ENCODE results near the gene TOX2.

The TOX2 gene

DNA sequence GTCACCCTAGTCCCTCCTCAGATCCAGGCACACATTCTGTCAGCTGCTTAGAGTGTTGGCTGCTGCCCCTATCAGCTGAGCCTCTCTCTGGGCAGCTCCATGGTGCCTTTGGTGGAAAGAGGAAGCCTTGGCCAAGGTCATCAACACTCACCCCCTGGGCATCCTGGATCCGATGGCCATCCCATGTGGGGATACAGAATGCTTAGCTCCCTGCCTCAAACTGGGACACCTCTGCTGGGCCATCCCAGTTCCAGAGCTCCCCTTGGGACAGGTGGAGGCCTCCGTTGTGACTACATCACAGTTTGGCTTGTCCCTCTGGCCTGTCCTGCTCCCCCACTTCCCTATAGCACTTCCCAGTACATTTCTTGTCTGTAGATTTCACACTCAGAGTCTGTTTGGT, 45.6 kb downstream of the TOX2 start:
- no peak for DNase-seq

DNA sequence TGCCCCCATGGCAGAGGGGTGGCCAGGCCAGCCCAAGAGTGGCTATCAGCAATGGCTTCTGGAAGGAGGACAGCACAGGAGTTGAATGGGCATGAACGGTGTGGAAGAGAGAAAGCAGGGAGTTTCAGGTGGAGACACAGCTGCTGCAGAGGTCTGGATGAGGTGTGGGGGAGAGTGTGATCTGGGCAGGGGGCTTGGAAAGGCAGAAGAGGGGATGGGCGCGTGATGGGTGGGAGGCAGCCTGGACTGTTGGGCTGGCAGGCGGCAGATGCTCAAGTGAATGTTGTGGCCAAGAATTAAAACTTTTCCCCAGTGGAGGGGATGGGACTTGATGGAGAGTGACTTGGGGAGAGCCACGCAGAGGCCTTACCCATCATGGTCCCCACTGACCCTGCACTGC, 46.5 kb downstream of the TOX2 start:
- DNase-seq, result no peak

DNA sequence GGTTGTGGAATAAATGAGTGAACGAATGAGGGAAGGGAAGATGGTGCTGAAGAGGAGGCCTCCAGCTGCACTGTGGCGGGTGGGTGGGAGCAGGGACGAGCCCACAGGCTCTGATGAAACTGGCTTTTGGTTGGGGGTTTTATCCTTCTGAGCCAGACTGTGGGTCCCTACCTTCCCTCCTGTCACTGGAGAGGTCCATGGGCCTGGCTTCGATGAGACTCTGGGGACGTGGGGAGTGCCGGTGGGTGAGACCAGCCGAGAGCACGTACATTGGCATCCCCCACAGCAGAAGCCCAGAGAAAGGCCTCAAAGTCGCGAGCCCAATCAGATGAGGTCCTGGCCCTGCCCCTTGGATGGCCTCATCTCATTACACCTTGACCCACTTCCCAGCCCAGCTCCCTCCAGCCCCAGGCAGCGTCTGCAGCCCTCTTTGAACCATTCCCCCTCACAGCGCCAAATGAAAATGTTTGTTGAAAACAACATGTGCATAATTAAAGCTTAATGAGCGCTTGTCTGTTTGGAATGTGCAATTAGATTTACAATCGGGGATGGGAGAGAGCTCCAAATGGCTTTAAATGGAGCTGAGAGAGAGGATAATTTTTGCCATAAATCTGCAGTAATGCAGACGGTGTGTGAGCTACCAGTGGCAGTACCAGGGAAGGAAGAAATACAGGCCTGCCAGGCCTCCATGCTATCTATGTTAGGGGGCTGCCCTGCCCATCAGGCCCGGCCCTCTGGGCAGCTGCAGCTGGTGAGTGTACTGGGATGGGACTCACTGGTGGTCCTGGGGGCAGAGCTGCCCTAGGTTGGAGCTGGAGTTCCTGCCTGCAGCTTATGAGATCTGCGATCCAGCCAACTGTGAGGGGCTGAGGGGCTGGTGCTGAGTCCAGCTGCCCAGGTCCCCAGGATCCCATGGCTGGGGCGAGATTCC, 47.2 kb downstream of the TOX2 start:
- no peak for DNase-seq

DNA sequence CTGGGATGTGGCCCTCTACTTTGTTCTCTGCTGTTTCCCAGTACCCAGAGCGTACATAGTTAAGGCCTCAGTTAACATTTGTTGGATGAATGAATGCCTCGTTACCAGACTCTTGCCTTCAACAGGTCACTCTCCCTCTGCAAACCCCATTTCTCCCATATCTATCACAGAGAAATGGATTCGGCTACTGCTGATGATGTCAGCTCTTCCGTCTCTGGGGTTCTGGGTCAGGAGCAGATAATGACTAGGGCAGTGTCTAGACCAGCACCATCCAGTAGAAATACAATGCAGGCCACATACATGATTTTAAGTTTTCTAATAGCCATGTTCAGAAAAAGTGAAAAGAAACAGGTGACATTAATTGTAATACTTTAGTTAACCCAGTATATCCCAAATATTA, 47.9 kb downstream of the TOX2 start:
- DNase-seq, result no peak

DNA sequence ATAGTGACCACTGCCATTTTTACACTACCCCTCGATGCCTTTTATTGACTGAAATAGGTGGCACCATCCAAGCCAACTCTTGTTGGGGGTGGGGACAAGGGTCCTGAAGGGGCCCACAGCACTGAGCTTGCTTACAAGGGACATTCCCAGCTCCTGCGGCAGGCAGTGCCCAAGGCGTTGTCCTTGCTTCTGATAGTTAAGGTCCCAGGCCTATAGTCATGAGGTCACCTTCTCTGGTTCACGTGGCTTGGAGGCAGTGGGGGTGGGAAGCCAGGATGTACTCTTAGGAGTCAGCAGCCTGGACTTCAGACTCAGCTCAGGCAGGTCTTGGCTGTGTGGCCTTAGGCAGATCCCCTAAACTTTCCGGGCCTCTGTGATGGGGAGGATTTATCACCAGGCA, 48.6 kb downstream of the TOX2 start:
- DNase-seq, result no peak

DNA sequence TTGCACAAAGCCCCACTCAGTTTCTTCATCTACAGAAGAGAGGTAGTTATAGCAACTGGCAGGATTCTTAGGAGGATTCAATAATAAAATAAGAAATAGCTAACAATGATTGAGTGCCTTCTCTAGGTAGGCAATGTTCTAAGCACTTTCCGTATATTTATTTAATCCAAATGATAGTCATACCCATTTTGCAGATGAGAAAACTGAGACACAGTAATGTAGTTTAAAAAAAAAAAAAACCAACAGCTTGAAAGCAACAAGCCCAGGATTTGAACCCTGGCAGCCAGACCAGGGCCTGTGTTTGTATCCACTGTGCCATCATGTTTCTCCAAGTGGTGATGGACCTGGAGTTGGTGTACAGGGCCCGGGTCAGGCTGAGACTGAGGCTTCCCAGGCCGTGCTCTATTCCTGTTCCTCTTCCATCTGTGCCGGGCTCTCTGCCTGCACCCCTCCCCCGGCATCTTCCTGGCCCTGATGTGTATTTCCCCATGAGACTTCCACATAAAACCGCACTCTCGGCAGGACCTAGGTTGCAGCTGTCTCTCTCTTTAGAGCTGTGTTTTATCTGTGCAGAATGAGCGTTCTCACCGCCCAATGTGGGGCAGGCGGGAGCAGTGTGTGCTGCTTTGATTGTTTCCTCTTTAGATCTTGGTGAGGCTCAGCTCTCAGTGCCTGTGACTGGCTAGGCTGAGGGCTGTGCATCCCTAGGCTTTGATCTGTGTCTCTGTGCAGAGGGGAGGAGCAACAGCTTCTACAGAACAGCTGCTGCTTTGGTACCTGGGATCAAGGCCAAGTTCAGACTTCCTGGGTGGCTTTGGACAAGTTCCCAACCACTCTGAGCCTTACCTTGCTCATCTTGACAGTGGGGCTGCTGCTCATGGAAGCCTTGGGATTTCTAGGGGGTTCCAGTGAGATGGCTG, 49.5 kb downstream of the TOX2 start:
- DNase-seq, result peak; percentile 29

DNA sequence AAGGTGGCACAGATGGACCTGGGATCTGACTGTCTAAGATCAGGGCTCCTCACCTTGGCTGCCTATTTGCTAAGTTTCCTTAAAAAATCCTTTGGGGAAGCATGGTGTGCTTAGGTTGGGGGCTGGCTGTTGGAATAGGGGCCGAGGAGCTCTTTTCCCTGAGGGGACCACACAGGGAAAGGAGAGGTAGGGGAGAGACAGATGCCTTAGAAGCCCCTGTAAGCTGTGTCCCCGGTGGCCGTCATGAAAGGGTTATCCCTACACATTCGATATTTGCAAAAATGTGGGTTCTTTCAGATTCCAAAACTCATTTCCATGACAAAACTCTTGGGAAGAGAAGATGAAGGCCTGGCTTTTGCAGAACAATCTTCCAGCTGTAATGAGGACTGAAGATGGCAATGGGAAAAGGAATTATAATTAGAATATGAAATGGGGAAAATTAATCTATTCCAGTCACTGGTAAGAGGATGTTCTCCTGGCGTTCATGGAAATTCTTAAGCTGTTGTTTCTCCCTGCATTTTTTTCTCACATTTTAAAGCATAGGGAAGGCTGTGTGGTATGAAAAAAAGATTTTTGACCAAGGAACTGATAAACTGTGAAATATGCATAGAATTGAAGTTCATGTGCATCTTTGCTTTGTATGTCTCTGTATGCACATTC, 53.8 kb downstream of the TOX2 start:
- DNase-seq, result no peak

DNA sequence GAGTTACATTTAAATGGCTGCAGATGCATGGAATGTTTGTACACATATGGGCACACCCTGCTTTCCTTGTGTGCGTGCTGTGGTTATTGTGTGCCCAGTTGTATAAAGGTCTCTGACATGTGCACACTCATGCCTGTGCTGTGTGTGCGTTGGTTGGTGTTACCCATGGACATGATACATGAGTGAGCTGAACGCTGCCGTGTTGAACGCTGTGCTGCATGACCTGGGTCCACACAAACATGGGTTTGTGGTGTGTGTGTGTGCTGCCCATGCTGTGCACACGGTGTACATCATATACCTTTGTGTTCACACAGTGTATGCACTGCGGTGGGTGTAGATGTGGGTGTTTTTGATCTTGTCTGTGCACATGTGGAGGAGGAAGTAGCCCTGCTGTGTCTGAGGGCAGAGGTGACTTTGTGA, 54.4 kb downstream of the TOX2 start:
- DNase-seq, result no peak

DNA sequence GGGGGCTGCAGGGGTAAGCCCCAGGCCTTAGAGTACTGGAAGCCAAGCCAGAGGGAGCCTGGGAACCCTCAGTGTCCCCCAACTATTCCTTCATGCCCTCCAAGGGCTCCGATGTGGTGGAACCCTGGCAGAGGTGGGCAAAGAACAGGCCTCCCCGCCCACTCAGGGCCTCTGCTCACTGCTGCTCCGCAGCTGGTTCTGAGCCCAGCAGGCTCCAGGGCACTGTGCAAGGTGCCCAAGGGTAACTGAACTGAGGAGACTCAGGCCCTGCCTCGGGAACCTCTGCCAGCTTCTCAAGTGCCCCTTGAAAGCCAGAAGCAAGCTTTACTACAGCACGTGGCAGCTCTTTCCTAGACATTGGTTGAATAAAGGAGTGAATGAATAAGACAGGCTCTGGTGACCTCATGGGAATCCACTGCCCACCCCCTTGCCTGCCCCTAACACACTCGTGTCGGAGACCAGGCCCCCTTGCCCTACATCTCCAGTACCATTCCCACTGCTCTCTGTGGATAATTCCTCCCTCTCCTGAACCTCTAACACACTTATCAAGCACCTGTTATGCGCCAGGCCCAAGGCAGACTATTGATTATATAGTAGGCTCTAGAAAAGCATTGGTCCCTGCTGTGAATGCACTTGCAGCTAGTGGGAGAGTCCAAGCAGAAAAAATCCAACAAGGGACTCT, 55.0 kb downstream of the TOX2 start:
- no peak for DNase-seq

DNA sequence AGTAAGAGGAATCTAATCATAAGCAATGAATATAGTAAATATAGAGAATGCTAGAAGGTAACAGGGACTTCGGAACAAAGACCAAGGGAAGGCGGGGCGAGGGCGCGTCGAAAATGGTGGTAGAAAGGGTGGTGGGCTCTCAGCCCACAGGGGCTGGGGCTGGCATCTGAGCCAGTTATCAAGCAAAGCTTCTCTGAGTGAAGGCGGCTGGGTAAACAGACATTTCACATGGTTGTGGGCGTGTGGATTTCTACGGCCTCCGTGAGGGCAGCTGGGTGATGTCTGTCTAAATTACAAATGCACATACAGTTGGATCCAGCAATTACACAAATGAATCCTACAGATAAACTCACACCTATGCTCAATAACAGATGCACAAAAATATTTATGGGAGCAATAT, 56.6 kb downstream of the TOX2 start:
- DNase-seq, result no peak

DNA sequence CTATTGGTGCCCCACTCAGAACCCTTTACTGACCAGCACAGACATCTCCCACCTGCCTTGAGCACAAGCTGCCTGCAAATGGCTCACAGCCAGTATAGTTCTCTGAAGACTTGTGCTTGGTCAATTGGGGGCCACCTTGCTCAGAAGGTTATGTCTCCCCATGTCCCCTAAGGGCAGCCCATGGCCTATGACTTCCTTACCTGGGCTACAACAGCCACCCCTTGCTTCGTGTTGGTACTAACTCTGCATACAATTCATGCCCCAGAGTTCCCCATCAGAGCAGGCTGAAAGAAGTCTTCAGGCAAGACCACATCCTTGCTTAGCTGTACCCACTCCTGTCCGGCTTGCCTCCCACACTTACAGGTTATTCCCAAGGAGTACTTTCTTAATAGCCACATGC, 57.4 kb downstream of the TOX2 start:
- DNase-seq, result no peak

DNA sequence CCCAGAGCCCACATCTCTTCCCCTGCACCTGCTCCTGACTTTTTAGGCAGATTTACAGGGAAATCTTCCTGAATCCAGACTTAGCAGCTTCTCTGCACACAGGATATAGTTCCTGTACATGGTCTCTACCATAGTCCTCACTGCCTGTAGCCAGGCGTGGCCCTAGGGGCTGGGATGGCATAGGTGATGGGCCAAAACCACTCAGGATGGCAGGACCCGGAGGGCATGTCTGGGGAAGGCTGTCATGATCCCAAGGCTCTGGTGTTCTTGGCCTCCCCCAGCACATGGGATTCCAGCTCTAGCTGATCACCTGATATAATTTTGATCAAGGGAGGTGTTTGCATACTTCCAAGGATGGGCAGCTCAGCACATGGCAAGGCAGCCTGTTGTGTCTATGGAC, 58.0 kb downstream of the TOX2 start:
- DNase-seq, result no peak

DNA sequence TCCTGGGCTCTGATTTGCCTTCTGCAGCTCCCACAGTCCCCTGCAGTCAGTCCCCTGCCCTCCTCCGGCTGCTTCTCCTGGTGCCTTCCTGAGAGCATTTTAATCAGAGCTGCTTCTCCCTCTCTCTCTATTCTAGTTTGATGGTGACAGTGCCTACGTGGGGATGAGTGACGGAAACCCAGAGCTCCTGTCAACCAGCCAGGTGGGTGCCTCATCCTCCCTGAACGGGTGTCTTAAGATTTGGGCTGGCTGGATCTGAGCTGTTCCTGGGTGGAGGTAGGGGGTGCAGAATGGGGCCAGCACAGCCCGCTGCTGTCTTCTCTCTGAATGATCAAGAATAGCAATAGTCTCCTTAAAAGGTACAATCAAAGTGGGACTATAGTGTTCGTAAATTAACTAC, 58.6 kb downstream of the TOX2 start:
- no peak for DNase-seq

DNA sequence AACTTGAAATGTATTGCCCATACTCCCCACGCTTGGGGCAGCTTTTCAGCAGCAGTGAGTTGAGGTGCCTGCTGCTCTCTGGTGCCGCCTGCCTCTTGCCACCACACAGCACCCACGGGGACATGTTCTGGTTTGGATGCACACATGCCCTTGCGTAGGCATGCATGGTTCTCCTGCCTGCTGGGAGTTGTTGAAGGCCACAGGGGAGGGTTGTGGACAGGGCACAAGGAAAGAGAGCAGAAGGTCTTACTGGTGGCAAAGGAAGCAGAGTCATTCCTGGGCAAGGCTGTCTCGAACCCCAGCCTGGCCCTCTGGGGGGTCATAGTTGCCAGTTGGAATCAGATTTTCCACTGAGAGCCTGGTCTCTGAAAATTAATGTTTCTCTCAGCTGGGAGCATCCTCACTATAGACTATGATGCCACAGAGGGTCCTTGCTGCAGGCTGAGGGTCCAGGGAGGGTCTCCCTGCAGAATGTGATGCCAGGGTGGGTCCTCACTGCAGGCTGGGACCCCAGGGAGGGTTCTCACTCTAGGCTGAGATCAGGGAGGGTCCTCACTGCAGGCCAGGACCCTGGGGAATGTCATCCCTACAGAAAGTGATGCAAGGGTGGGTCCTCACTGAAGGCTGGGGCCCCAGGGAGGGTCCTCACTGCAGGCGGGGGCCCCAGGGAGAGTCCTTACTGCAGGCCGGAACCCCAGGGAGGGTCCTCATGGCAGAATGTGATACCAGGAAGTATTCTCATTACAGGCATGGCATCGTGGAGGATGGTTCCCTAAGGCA, 59.2 kb downstream of the TOX2 start:
- no peak for DNase-seq

DNA sequence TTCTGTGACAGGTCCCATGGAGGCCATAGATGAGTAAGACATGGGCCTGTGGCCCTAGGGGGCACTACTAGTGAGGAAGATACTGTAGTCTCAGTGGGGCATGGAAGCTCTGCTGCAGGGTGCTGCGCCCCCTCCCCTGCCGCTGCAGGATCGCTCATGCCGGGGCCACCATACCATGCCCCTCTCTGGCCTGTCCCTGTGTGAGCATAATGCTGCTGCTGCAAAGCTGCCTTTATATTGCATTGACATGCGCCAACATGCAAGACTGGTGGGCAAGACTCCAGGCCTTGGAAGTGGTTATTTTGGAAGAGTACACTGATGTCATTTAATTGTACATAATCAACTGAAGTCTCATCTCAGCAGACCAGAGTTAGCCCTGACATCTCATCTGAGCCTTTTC, 60.0 kb downstream of the TOX2 start:
- DNase-seq, result no peak

DNA sequence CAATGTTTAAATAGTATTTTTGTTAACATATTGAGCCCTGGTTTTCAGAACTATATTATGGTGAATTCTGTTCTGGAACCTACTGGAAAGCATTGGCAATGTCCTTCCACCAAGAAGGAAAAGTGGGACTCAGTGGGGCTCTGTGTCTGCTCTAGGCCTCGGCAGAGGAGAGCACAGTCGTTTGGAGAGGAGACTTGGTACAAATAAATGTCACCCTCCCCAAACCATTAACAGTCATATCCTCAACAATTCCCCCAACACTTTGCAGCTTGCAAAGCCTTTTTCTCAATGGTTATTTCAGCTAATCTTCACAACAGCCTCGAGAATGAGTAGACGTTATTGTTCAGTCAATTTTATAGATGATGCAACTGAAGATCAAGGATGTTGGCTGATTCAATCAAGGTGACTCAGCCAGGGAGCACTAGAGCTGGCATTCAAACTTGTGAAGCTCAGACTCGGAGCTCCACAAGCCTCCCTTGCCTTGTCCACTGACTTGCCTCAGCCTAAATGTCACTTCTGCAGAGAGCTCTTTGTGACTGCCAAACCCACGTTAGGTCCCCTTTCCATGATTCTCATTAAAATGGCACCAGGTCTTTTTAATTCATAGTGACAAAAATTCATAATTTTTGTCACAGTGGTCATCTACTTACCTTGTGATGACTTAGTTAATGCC, 60.6 kb downstream of the TOX2 start:
- DNase-seq, result no peak

DNA sequence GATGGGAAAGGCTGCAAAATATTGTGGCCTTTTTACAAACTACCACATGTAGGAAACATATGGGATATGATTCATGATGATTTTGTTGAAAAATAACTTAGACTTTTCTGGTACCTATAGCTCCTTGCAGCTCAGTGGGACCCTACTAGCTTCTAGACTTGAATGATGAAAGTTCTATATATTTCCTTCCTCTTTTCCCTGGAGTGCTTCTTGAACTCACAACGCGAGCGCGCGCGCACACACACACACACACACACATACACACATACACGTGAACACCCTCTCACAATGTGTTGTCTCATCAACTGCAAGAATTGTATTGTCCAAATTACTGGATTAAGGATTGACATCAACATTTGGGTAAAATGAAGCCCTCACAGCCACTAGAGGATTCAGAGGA, 61.9 kb downstream of the TOX2 start:
- no peak for DNase-seq

DNA sequence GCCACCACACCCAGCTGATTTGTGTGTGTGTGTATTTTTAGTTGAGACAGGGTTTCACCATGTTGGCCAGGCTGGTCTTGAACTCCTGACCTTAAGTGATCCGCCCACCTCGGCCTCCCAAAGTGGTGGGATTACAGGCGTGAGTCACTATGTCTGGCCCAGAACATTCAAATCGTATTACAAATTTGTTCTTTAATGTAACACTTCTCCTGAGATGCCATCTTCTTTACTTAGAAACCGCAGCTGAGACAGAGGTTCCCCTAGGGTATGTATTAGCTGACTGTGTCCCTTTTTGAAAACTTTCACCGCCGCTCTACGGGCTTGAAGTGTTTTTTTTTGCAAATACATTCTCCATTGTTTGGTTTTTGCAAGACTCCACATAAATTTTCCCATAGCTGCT, 62.6 kb downstream of the TOX2 start:
- no peak for DNase-seq

DNA sequence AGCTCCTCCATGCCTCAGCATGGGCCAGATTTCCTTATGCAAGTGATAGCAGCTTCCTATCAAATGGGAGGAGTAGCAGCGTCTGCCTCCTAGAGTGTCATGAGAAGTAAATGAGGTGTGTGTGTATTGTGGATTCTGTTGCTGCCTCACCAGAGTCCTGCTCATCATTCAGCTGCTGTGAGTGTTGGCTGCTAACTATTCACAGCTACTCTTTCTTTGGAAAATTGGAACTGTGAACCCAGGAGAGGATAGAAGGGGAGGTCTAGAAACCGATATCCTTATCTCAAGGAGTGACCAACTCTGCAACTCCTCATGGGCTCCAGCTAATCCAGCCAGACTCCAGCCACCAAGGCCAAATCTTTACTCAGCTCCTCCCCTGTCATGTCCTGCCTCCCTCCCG, 63.3 kb downstream of the TOX2 start:
- no peak for DNase-seq

DNA sequence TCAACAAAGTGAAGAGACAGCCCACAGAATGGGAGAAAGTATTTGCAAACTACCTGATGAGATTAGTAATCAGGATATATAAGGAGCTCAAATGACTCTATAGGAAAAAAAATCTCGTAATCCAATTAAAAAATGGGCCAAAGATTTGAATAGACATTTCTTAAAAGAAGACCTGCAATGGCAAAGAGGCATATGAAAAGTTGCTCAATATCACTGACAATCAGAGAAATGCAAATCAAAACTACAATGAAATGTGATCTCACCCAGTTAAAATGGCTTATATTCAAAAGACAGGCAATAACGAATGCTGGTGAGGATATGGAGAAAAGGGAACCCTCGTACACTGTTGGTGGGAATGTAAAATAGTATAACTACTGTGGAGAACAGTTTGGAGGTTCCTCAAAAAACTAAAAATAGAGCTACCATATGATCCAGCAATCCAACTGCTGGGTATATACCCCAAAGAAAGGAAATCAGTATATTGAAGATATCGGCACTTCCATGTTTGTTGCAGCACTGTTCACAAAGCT, 65.0 kb downstream of the TOX2 start:
- DNase-seq, result no peak

DNA sequence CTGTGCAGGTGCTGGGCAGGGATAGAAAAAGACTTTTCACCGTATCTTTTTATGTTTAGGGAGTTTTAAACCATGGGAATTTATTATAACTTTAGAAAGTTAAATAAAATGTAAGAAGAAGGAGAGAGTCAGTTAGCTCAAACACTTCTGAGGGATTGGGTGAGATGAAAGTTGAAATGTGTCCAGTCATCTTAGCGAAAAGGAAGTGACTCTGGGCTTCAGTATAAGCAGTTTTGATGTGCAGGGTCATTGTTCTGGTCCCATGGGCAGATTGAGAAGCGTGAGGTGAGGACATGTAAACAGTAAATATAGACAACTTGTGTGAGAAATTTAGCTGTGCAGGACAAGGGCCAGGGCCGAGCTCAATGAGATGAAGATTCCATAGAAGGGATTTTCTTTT, 66.9 kb downstream of the TOX2 start:
- DNase-seq, result no peak
